Activated CD4-positive, alpha-beta T cell treated with anti-CD3 and anti-CD28 coated beads for 36 hours (primary cell): ENCODE data around the gene CNGA3. TPM values are rescaled to one million over a fixed set of nuclear protein-coding genes. Genes with fewer than 3 reads are reported as not detected.
A peak's percentile ranks its signal among the peaks of the same experiment; 100 is the strongest.
"Not testable (repeated sequence)": the region's sequence is repeated elsewhere in the genome, so short reads cannot be mapped to it uniquely, and the experiment has no call there.

Source experiments
- ATAC-seq: fragments of 200-7000 bp; cut with Tn5 transposase; one replicate; pipeline ENCODE4 v1.10.0; 2021; ENCODE audit warnings: mild to moderate bottlenecking, moderate library complexity
- CTCF ChIA-PET: fragments of 350-600 bp; sonication (Branson Sonifier 250); formaldehyde crosslinking; loops from one replicate; lab custom pipeline; 2021; ENCODE audit warnings: antibody characterized with exemption; lab: Charles Lee
- POLR2A ChIA-PET: fragments of 350-600 bp; sonication (Branson Sonifier 250); formaldehyde crosslinking; loops from one replicate; lab custom pipeline; 2021; ENCODE audit warnings: antibody characterized with exemption, inconsistent platforms; lab: Charles Lee
- DNase-seq: peaks from one replicate; pipeline ENCODE4 v3.0.0-alpha.2; 2020
- H3K27ac Mint-ChIP-seq: one replicate; pipeline ENCODE4 v1.8.0; 2021; ENCODE audit warnings: mixed read lengths
- H3K27me3 Mint-ChIP-seq: one replicate; pipeline ENCODE4 v1.8.0; 2021; ENCODE audit warnings: mixed read lengths
- H3K36me3 Mint-ChIP-seq: one replicate; pipeline ENCODE4 v1.8.0; 2021; ENCODE audit warnings: low read depth, mixed read lengths
- H3K4me1 Mint-ChIP-seq: one replicate; pipeline ENCODE4 v1.8.0; 2021; ENCODE audit warnings: mixed read lengths
- H3K4me3 Mint-ChIP-seq: one replicate; pipeline ENCODE4 v1.8.0; 2021; ENCODE audit warnings: mild to moderate bottlenecking, moderate library complexity, mixed read lengths
- H3K9me3 Mint-ChIP-seq: one replicate; pipeline ENCODE4 v1.8.0; 2021; ENCODE audit warnings: low read depth, mixed read lengths
- intact Hi-C, 2 experiments: fragments of 100-400 bp; cut with DNase I in 1 of 2; cut with micrococcal nuclease in 1 of 2; formaldehyde crosslinking; loops; one replicate each; pipeline versions ENCODE4 v1.14.2 to v1.15.1; 2022 to 2024; cut with DNase I, micrococcal nuclease
- total RNA-seq, 2 experiments: library from RNA; stranded (reverse); gene quantifications; one replicate each; pipeline ENCODE4 v1.2.3, GENCODE V29; 2021

The CNGA3 gene
- not detected for total RNA-seq

GRCh38 chr2:98346311-98347236, at the start of gene CNGA3:
Gene CNGA3, plus strand, starts transcription at chr2:98346456. Its CDS starts 23,520 bp downstream, at chr2:98369976.
- peaks cover 10% of the 10 kb centered on the region for H3K4me1 Mint-ChIP-seq
- ATAC-seq (no peak), DNase-seq (peak; percentile 51)
- H3K27ac Mint-ChIP-seq = no peak within 1 kb of the TSS
- POLR2A ChIA-PET = no interaction called here
- CTCF ChIA-PET = no interaction called here
- H3K27me3 Mint-ChIP-seq = peaks cover 71% of the 10 kb centered on the region
- H3K4me3 Mint-ChIP-seq = peak within 1 kb of the TSS; percentile 7
- H3K36me3 Mint-ChIP-seq = peaks cover 2% of the 10 kb centered on the region
- intact Hi-C loops = no loop called here
- H3K9me3 Mint-ChIP-seq = no peaks in the 10 kb centered on the region

GRCh38 chr2:98297817-98298682, 48.2 kb upstream of the CNGA3 start:
- DNase-seq (no peak), ATAC-seq (no peak)
- ChIA-PET POLR2A (no interaction called here), CTCF (no interaction called here)
- Mint-ChIP-seq H3K27ac (no peak overlapping the region), H3K4me3 (no peak overlapping the region), H3K27me3 (peaks cover 11% of the 10 kb centered on the region), H3K9me3 (no peaks in the 10 kb centered on the region), H3K4me1 (no peaks in the 10 kb centered on the region), H3K36me3 (no peaks in the 10 kb centered on the region)
- intact Hi-C loops = no loop called here

- CTCF ChIA-PET = no interaction called here
- Mint-ChIP-seq H3K9me3 (no peaks in the 10 kb centered on the region), H3K27me3 (peaks cover 12% of the 10 kb centered on the region), H3K4me1 (no peaks in the 10 kb centered on the region), H3K4me3 (no peak overlapping the region), H3K27ac (no peak overlapping the region), H3K36me3 (no peaks in the 10 kb centered on the region)
- intact Hi-C loops = no loop called here
- ATAC-seq = no peak
- POLR2A ChIA-PET = no interaction called here
- DNase-seq = no peak
Measured at GRCh38 chr2:98298683-98299164, 47.5 kb upstream of the CNGA3 start.

GRCh38 chr2:98299211-98299905, 46.9 kb upstream of the CNGA3 start:
- H3K4me3 Mint-ChIP-seq = no peak overlapping the region
- ChIA-PET POLR2A (no interaction called here), CTCF (no interaction called here)
- DNase-seq = no peak
- H3K27ac Mint-ChIP-seq = no peak overlapping the region
- H3K27me3 Mint-ChIP-seq = peaks cover 10% of the 10 kb centered on the region
- no peaks in the 10 kb centered on the region for H3K36me3 Mint-ChIP-seq
- H3K9me3 Mint-ChIP-seq = no peaks in the 10 kb centered on the region
- intact Hi-C loops = no loop called here
- no peak for ATAC-seq
- H3K4me1 Mint-ChIP-seq = no peaks in the 10 kb centered on the region

GRCh38 chr2:98300141-98300874, 45.9 kb upstream of the CNGA3 start:
- no peak for ATAC-seq
- H3K9me3 Mint-ChIP-seq = no peaks in the 10 kb centered on the region
- no peaks in the 10 kb centered on the region for H3K36me3 Mint-ChIP-seq
- no peak overlapping the region for H3K27ac Mint-ChIP-seq
- no peak overlapping the region for H3K4me3 Mint-ChIP-seq
- ChIA-PET POLR2A (no interaction called here), CTCF (no interaction called here)
- DNase-seq = no peak
- intact Hi-C loops = no loop called here
- H3K27me3 Mint-ChIP-seq = peaks cover 14% of the 10 kb centered on the region
- no peaks in the 10 kb centered on the region for H3K4me1 Mint-ChIP-seq

GRCh38 chr2:98301469-98301868, 44.8 kb upstream of the CNGA3 start:
- peaks cover 22% of the 10 kb centered on the region for H3K27me3 Mint-ChIP-seq
- ChIA-PET POLR2A (no interaction called here), CTCF (no interaction called here)
- H3K27ac Mint-ChIP-seq = no peak overlapping the region
- DNase-seq (no peak), ATAC-seq (no peak)
- H3K36me3 Mint-ChIP-seq = no peaks in the 10 kb centered on the region
- no peaks in the 10 kb centered on the region for H3K9me3 Mint-ChIP-seq
- intact Hi-C loops = no loop called here
- no peak overlapping the region for H3K4me3 Mint-ChIP-seq
- H3K4me1 Mint-ChIP-seq = no peaks in the 10 kb centered on the region

GRCh38 chr2:98307131-98307696, 39.0 kb upstream of the CNGA3 start:
- H3K36me3 Mint-ChIP-seq, H3K27ac Mint-ChIP-seq, ATAC-seq, H3K4me1 Mint-ChIP-seq, DNase-seq, POLR2A ChIA-PET, H3K4me3 Mint-ChIP-seq, intact Hi-C loops, H3K9me3 Mint-ChIP-seq: not testable (repeated sequence)
- CTCF ChIA-PET = interaction anchor here (0.6 kb wide), 1 partner anchor 10 kb away, joined by 3 read pairs; no protein-coding TSS in a partner anchor
- H3K27me3 Mint-ChIP-seq = peaks cover 23% of the 10 kb centered on the region

GRCh38 chr2:98308068-98308467, 38.2 kb upstream of the CNGA3 start:
- Mint-ChIP-seq H3K9me3 (no peaks in the 10 kb centered on the region), H3K4me1 (no peaks in the 10 kb centered on the region), H3K27ac (no peak overlapping the region), H3K36me3 (no peaks in the 10 kb centered on the region), H3K27me3 (peaks cover 23% of the 10 kb centered on the region), H3K4me3 (no peak overlapping the region)
- intact Hi-C loops = no loop called here
- no peak for ATAC-seq
- POLR2A ChIA-PET = no interaction called here
- CTCF ChIA-PET = interaction anchor here (1.2 kb wide), 1 partner anchor 15 kb away, joined by 3 read pairs; no protein-coding TSS in a partner anchor
- DNase-seq = no peak

GRCh38 chr2:98308532-98308931, 37.7 kb upstream of the CNGA3 start:
- ChIA-PET CTCF (interaction anchor here (1.2 kb wide), 1 partner anchor 15 kb away, joined by 3 read pairs; no protein-coding TSS in a partner anchor), POLR2A (no interaction called here)
- intact Hi-C loops = no loop called here
- DNase-seq = no peak
- Mint-ChIP-seq H3K4me1 (no peaks in the 10 kb centered on the region), H3K9me3 (no peaks in the 10 kb centered on the region), H3K27me3 (peaks cover 23% of the 10 kb centered on the region), H3K4me3 (no peak overlapping the region), H3K36me3 (no peaks in the 10 kb centered on the region), H3K27ac (no peak overlapping the region)
- no peak for ATAC-seq

GRCh38 chr2:98309580-98309979, 36.7 kb upstream of the CNGA3 start:
- no peak overlapping the region for H3K27ac Mint-ChIP-seq
- no peak for DNase-seq
- POLR2A ChIA-PET = no interaction called here

More at GRCh38 chr2:98309580-98309979, 36.7 kb upstream of the CNGA3 start:
- CTCF ChIA-PET = no interaction called here
- Mint-ChIP-seq H3K9me3 (no peaks in the 10 kb centered on the region), H3K4me3 (no peak overlapping the region), H3K27me3 (peaks cover 24% of the 10 kb centered on the region), H3K4me1 (no peaks in the 10 kb centered on the region), H3K36me3 (no peaks in the 10 kb centered on the region)
- ATAC-seq = no peak
- intact Hi-C loops = no loop called here
